Stomach (tissue), 9 donors: ENCODE results near the gene MAGI1. TPM values are rescaled to one million over a fixed set of nuclear protein-coding genes. Genes with fewer than 3 reads are reported as not detected.

Experiments used
- DNase-seq, 2 donors: peaks; one replicate each; pipeline versions ENCODE4 v3.0.0 to v3.0.0-alpha.2; 2013 to 2019
- H3K27ac ChIP-seq, 5 donors: fragments of 200-600 bp in 4 of 5; sonication (generic) in 4 of 5; one replicate each; pipeline ENCODE4 v1.5.1; 2013 to 2019; ENCODE audit warnings: mild to moderate bottlenecking in 1 of 5, moderate library complexity in 1 of 5
- H3K27me3 ChIP-seq, 3 donors: fragments of 200-600 bp; sonication (generic); one replicate each; pipeline ENCODE4 v1.5.1; 2017 to 2019; ENCODE audit warnings: mixed run types in 1 of 3
- H3K36me3 ChIP-seq, 4 donors: fragments of 200-600 bp; sonication (generic); 1 replicate in 3 of 4; 2 replicates in 1 of 4; pipeline ENCODE4 v1.5.1; 2016 to 2019
- H3K4me1 ChIP-seq, 4 donors: fragments of 200-600 bp; sonication (generic); one replicate each; pipeline ENCODE4 v1.5.1; 2016 to 2019
- H3K4me3 ChIP-seq, 4 donors: fragments of 200-600 bp; sonication (generic) in 3 of 4; one replicate each; pipeline ENCODE4 v1.5.1; 2016 to 2019; ENCODE audit warnings: mild to moderate bottlenecking in 1 of 4
- H3K9me3 ChIP-seq, 4 donors: fragments of 200-600 bp; sonication (generic); one replicate each; pipeline ENCODE4 v1.5.1; 2016 to 2019
- CTCF ChIP-seq, 7 experiments: fragments of 450-650 bp in 4 of 7; fragments of 200-600 bp in 3 of 7; sonication (generic) in 3 of 7; IDR thresholded peaks; one replicate each; pipeline ENCODE4 v1.5.1; 2016 to 2019; ENCODE audit warnings: antibody characterized with exemption in 7 of 7, control low read depth in 2 of 7, mild to moderate bottlenecking in 1 of 7
- EP300 ChIP-seq: sonication (generic); formaldehyde crosslinking; IDR thresholded peaks from one replicate; pipeline ENCODE4 v1.6.1; 2017; ENCODE audit warnings: antibody characterized with exemption
- POLR2A ChIP-seq, 4 donors: fragments of 450-650 bp; IDR thresholded peaks; one replicate each; pipeline ENCODE4 v1.6.1; 2016; ENCODE audit warnings: antibody characterized with exemption in 4 of 4, control low read depth in 2 of 4, mild to moderate bottlenecking in 1 of 4, moderate library complexity in 1 of 4
- POLR2AphosphoS5 ChIP-seq, 3 donors: sonication (generic); formaldehyde crosslinking; IDR thresholded peaks; one replicate each; pipeline ENCODE4 v1.6.1; 2016; ENCODE audit warnings: antibody characterized with exemption in 3 of 3
- WGBS, 5 donors: extraction: QIAGEN DNeasy Blood & Tissue Kit in 3 of 5; methylation state at CpG; one replicate each; pipeline versions ENCODE4 v1.1.5 to v1.1.7; 2013 to 2018; 5-methylcytosine and 5-hydroxymethylcytosine counted together
- intact Hi-C: fragments of 100-400 bp; cut with DNase I; formaldehyde crosslinking; loops from one replicate; pipeline ENCODE4 v1.15.1; 2023; ENCODE audit warnings: low total_unique reads
- polyA plus RNA-seq, 3 donors: library from polyadenylated mRNA; stranded (reverse); fragments of 200-250 nt; gene quantifications; one replicate each; pipeline ENCODE4 v1.2.3, GENCODE V29; 2013
- total RNA-seq, 5 donors: library from RNA; depleted of rRNA; stranded (reverse); fragments of >200 nt; gene quantifications; one replicate each; pipeline versions ENCODE4 v1.1.0 to v1.2.3, GENCODE V29; 2014 to 2016
- donor health status: healthy with polysubstance abuse.
- donor health status: Bipolar disorder and iron deficiency.
- donor health status: healthy.

The MAGI1 gene
- total and polyA plus RNA-seq, 8 donors: 5.7 to 237 (median 84.8) TPM

GRCh38 chr3:65964838-65965237 is 73.9 kb downstream of the MAGI1 start:
- peaks cover 9 to 46% (median 26%) of the 10 kb centered on the region in 4 donors for H3K4me1 ChIP-seq
- no peak overlapping the region for H3K4me3 ChIP-seq
- intact Hi-C loops: no loop called here
- no peak for DNase-seq
- no peaks in the 10 kb centered on the region for H3K36me3 ChIP-seq
- 83 to 92% (median 87%) methylated on average over 3 of the region's 3 CpGs for WGBS, 5 donors
- H3K27ac ChIP-seq: peak overlapping the region in 4 of 5 donors; percentile 54 to 74 (median 64)
- H3K9me3 ChIP-seq: no peaks in the 10 kb centered on the region
- H3K27me3 ChIP-seq: no peaks in the 10 kb centered on the region
- TF ChIP-seq POLR2A (IDR thresholded peaks at IDR 0.05) (no peak), POLR2AphosphoS5 (IDR thresholded peaks at IDR 0.05) (no peak), CTCF (IDR thresholded peaks at IDR 0.05) (no peak)

DNA sequence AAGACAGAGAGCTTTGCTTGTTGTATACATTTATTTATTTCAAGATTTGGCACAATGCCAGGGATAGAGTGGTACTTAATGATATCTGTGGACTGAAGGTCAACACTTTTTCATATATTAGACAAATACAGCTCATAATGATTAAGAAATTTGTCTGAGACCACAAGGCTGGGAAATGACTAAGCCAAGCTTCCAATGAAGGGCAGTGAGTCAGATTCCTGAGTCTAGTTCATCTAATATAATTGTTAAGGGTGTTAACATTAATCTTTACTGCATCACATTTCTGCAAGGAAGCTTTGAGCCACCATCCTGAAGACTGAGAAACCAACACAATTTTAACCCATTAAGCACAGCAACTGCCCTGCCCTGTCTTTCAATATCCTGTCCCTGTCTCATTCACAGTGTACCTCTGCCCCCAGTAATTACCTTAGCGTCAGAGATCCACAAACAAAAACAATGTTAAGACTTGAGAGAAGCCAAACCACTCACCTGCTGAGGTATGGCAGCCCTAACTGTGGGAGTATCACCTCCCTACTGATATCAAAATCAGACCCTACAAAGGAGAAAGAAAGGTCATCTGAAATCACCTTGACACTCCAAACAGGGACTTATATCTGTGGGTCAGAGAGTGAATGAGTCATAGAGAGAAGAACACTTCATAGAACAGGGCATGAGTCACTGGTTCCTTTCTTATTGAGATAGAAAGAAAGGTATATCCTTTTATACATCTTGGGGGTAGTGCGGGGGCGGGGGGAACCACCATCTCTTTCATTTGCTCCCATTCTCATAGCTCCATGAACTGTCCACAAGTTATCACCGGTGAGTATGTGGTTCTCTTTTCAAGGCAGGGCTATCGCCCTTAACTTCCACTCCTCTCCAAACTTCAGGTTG is 74.7 kb downstream of the MAGI1 start:
- no peaks in the 10 kb centered on the region for H3K36me3 ChIP-seq
- peak in 1 of 2 donors; percentile 64 for DNase-seq
- intact Hi-C loops: no loop called here

GRCh38 chr3:65961733-65962132 is 77.0 kb downstream of the MAGI1 start:
- no peaks in the 10 kb centered on the region for H3K27me3 ChIP-seq
- no peaks in the 10 kb centered on the region for H3K9me3 ChIP-seq
- H3K27ac ChIP-seq: peak overlapping the region; percentile 49 to 75 (median 53)
- peaks cover 9 to 43% (median 25%) of the 10 kb centered on the region in 4 donors for H3K4me1 ChIP-seq
- intact Hi-C loops: no loop called here
- no peak overlapping the region for H3K4me3 ChIP-seq
- DNase-seq: peak in 1 of 2 donors; percentile 29
- WGBS, 5 donors: 17 to 37% (median 25%) methylated on average over 3 of the region's 3 CpGs
- H3K36me3 ChIP-seq: no peaks in the 10 kb centered on the region
- TF ChIP-seq CTCF (IDR thresholded peaks at IDR 0.05) (no peak), POLR2AphosphoS5 (IDR thresholded peaks at IDR 0.05) (peak in 2 of 3 donors; percentile 12 to 42)

More for the DNA sequence above, 74.7 kb downstream of the MAGI1 start:
- Histone ChIP-seq H3K27ac (peak overlapping the region; percentile 54 to 78 (median 60)), H3K4me1 (peaks cover 9 to 46% (median 26%) of the 10 kb centered on the region in 4 donors), H3K4me3 (no peak overlapping the region), H3K9me3 (no peaks in the 10 kb centered on the region), H3K27me3 (no peaks in the 10 kb centered on the region)
- TF ChIP-seq CTCF (IDR thresholded peaks at IDR 0.05) (no peak), POLR2AphosphoS5 (IDR thresholded peaks at IDR 0.05) (peak in 1 of 3 donors; percentile 69)
- WGBS, 5 donors: 37 to 54% (median 51%) methylated on average over 5 of the region's 5 CpGs

DNA sequence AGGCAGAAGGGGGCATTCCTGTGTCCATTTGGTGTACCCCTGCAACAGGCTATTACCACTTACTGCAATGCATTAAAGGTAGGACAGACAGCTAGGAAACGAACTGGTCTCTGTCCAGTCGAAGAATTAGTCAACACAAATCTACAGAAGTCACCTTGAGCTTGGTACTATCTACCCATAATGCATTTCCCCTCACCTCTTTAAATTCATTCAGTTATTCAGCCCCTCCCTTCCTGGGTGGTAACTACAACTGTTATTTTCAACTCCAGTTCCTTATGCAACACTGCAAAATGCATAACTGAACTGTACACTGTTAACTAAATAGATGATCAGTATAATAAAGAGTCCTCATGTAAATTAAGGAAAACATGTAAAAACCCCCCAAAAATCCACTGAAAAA is 77.6 kb downstream of the MAGI1 start:
- H3K4me1 ChIP-seq: peaks cover 9 to 47% (median 29%) of the 10 kb centered on the region in 4 donors
- intact Hi-C loops: no loop called here
- no peaks in the 10 kb centered on the region for H3K36me3 ChIP-seq
- H3K9me3 ChIP-seq: no peaks in the 10 kb centered on the region
- peak overlapping the region; percentile 49 to 75 (median 52) for H3K27ac ChIP-seq
- peak in 1 of 2 donors; percentile 34 for DNase-seq
- H3K27me3 ChIP-seq: no peaks in the 10 kb centered on the region
- TF ChIP-seq POLR2AphosphoS5 (IDR thresholded peaks at IDR 0.05) (no peak), EP300 (no peak), POLR2A (IDR thresholded peaks at IDR 0.05) (no peak), CTCF (IDR thresholded peaks at IDR 0.05) (no peak)
- 40 to 75% (median 61%) methylated on average over 2 of the region's 2 CpGs for WGBS, 5 donors
- H3K4me3 ChIP-seq: no peak overlapping the region
